Inflammatory macrophage (primary cell): ENCODE results near the gene TANC1.
A peak's percentile ranks its signal among the peaks of the same experiment; 100 is the strongest.

Experiments used
- DNase-seq, 2 donors: peaks; one replicate each; pipeline ENCODE4 v3.0.0-alpha.2; 2020 to 2022

TANC1 gene

DNA sequence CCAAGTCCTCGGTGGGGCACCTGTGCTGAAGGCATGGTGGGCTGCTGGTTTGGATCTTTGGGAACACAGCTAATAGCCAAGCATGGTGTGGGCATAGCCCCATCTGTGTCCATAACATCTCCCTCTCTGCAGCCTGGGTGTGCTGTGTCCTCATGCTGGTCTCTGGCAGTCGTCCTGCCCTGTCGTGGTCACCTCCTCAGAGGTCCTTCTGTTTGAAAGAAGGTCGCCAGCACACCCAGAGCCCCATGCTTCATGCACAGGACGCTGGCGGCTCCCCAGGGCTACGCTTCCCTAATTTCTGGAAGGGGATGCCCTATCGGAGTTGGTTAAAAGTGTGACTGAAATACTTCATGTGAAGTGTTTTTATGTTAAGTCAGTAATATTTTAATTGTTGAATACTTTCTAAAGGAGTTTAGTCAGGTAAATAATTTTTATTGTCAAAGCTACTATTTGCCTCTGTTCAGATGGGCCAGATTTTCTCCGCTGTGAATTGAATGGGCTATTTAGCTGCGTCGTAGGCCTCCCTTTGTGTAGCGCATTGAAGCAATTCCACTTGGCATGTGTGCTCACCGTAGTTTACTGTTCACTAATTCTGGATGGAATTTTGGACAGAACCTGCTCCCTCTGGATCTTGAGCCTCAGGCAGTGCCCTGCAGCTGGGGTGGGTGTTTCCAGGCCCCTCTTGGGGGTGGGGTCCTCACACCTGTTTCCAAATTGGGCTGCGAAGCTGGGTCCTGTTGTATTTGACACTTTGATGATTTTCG, 236.1 kb downstream of the TANC1 start:
- no peak for DNase-seq

DNA sequence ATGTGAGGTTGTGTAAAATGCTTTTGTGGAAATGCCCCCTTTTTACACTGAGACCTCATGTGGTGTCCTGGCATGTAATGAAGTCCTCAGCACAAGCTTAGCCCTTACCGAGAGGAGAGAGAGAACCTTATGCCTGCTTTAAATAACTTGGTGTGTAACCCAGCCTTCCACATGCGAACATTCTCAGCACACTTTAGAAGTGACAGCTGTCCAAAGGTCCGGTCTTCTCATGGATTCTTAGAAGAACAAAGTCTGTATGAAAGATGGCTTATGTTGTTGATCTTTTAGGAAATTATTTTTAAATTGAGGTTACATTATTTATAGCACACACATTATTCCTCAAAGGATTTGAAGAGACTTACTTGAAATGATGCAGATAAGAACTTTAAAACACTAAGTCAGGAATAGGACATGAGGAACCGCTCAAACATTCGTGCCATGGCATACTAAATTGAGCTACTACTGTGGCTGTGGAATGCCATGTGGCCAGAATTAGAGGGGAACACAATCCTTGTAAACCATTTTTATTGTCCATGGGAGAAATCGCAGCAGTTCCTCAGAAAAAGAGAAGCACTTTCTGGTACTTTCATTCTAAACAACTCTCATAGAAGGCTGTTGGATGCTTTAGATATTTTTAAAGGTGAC, 238.4 kb downstream of the TANC1 start:
- DNase-seq: no peak

DNA sequence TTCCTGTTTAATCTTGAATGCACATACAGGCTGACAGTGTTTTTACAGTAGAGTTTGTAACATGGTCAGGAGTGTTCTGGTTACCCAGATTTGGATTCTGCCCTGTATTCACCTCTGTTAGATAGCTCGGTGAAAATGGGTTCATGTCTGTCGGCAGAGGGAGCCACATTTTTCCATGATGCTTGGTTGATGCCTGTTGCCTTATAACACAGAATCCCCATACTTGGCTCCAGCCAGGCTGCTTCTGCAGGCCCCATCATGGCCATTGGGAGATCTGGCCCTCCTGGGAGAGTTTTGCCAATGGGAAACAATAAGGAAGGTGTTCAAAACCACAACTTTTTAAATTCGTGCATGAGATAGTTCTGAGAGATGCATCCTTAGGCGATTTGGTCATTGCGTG, 240.0 kb downstream of the TANC1 start:
- DNase-seq: no peak

DNA sequence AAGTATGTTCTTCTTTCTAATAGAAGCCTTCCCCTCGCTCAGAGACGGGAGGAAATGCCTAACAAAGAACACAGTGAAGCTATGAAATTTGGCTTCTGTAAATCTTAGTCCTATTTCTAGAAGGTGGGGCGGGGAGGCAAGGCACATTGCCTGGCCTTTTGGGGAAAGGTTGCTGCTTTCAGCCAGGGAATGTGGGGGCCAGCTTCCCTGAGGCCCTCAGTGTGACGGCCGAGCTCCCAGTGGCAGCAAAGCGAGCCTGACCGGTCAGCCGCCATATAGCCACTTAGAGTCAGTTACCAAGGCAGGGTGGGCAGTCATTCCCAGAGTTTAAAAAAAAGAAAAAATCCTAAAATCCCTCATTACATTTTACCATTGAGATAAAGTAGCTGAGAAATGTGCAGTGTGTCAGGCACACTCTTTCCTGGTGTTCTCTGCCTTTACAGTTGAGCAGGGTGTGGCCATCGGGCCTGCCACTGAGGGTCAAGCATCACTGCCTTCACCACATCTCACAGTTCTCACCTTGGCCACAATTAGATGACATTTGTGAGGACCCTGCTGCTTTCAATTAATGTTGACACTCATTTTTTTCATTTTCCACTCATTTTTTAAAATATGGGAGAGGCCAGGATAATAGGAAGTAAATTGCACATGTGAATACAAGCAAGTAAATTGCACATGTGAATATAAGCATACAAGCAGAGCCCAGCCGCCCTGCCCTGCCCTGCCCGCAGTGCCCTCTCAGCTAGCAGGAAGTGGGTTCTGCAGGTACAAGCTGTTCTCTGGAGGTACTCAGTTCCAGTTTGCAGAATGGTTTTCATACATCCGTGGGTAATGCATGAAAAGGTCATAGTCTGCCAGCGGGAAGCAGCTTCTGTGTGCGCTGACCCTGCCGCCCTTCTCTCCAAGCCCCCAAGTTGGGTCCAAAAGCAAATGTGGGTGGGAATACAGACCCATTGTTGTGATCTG, 241.2 kb downstream of the TANC1 start:
- DNase-seq: no peak

DNA sequence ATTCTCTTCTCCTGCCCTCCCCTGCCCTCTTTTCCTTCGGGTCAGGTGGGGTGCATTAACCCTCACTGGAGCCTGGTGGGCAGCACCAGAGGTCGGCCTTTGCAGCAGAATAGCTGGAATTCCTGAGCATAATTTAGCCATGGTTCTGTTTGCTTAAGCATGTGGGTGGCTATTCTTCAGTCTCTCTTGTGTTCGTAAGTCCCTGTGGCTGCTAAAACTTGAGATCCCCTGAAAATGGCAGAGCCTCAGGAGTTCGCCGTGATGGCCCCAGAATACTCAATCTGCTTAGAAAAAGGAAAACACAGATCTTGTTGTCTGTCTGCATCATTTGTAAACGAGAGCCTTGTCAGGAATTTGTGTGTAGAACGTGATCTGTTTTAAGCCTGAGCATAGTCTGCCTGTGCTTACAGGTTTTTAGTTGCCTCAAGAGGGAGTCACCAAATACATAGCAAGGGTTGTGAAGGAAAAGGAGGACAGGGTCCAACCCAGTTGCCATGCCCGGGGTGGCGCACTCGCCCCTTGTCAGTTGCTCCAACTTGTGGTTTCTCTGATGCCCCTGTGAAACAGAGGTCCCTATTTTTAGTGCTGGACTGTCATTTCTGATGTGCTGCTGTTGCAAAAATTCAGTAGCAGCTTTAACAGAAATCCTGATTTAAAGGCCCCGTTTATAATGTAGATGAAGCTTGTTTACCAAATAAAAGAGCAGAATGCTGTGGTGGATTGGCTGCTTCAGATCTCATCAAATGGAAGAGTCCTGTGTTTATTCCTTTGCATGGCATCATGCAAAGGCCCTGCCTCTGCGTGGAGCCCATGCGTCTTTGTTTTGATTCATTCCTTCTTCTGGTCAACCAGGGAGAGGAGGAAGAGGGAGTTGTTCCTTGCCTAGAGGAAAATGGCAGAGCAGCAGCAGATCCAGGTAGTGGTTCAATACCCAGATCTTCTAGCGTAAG, 243.3 kb downstream of the TANC1 start:
- DNase-seq: no peak

DNA sequence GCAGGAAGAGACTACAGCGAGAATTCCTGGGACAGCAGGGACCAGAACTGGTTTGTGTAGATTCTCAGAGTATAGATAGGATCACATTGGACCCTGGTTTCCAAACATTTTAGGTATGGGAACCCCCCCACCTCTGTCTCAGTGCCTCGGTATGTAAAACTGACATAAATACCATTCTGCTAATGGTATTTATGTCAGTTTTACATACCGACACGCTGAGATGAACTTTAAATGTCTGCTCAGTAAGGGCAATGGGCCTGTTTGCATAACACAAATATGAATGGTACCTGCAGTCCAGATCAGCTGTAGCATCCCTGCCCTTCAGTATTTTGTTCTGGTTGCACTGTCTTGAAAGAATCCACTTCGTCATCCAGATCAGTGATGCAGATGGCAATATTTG, 244.9 kb downstream of the TANC1 start:
- no peak for DNase-seq

DNA sequence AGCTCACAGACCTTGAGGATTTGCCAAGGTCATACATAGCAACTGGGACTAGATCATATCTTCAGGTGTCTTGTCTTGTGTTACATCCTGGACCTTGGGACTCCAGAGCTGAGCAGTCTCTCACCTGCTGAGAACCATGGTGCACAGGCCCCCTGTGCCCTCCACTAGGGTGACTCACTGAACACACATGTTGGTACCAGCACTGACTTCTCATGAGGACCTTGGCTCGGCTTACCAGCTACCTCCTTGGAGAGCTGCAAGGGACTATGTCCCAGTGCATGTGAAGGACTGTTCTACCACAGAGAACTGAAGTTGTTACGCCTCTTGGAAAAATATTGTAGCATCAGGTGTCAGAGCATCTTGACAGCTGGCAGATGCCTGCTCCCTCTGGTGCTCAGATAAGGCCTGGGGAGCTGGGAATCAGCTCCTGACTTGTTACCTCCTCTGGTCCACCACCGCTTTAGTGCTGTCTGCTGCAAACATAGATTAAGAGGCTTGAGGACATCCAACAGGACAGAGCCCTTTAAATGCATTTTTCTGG, 246.0 kb downstream of the TANC1 start:
- DNase-seq: no peak

DNA sequence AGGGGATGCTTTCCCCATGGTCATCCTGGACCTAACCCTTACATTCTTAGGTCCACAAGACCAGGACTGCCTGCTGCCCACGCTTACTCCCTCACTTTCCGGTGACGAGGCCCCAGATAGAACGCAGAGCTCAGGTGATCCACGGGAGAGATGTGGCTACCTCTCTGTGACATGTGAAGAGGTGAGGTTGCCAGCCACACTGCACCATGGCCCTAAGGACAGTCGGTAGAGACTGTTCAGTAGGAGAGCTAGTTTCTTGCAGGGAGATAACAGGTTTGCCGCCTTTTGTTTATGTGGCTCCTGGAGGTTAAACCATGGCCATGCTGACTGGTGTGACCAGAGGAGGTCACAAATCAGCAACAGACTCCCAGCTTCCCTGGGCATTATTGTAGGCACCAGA, 246.7 kb downstream of the TANC1 start:
- DNase-seq: no peak

DNA sequence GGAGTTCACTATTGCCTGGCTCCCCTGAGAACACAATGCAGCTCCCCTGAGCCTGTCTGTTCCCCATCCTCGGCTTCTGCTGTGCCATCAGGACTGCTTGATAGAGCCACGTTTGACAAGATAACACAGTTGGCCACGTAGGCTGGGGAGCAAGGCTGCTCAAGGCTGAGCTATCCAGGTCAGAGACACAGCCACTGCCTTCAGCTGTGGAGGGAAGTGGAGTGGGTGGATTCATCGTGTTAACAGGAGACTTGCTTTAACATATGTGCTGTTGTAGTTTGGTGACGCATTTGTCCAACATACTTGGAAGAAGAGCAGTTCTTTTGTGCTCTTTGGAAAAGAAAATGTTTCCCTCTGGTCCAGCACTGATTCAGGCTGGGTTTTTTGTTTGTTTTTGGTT, 249.2 kb downstream of the TANC1 start:
- DNase-seq: no peak

DNA sequence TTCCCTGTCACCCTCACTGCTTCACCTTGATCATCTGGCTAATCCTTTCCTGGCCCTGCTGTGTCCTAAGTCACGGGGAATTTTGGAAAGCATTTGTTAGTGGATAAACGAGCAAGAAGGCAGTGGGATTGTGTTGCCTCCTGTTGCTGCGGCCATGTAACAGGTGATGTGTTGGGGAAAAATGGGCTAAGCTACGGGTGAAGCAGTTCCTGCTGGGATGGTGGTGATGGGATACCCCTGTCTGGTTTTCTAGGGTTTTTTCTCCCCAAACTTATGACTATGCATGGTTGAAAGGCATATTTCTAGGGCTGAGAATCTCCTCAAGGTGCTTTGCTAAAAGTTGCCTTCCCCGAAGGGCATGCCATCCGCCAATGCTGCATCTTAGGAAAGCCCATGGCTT, 249.9 kb downstream of the TANC1 start:
- no peak for DNase-seq

DNA sequence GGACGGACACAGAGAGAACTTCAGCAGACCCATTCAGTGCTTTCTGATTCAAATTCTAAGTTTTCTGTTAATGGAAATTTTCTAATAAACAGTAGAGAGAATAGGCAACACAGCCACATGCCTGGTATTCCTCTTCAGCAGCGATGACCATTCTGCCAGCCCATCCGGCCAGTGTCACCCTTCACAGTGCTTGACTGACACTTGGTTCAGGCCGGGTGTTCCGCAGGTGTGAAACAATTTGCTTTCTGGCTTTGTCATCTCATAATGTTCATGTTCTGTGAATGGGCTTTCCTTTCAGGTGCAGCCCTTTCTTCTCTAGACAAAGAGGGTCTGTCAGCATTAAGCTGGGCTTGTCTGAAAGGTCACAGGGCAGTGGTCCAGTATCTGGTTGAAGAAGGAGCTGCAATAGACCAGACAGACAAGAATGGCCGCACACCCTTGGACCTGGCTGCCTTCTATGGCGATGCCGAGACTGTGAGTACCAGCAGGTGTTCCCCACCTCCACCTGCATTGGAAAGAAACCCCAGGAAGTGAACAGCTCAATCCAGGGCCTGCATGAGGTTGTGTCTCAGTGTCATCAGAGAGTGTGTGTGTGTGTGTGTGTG, 251.1 kb downstream of the TANC1 start:
- DNase-seq: no peak

DNA sequence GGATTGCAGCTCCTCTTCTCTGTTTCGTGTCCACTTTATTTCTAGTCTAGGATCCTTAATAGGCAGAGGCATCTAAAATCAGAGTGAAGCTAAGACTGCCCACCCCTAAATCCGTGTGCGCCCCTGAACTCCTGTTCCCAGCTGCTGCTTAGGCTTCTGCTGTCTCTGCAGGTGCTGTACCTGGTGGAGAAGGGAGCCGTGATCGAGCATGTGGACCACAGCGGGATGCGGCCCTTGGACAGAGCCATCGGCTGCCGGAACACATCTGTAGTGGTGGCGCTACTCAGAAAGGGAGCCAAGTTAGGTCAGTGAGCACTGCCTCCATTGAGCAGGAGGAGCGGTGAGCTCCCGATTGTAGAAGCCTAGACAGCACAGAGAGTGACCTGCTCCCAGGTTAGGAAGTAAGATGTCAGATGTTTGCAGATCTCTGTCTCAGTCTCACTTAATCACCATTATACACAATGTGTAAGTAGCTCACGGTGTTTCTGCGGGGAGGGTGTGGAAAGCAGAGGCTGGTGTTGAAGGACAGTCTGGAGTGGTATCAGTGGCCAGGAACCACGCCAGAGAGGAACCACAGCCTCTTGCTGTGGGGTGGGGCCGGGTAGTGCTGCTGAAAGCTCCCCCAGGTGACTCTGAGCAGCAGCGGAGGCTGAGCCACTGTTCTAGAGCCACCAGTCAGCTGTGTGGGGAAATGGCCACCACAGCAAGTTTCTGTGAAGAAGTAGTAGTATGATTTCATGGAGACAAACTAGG, 255.8 kb downstream of the TANC1 start:
- no peak for DNase-seq

DNA sequence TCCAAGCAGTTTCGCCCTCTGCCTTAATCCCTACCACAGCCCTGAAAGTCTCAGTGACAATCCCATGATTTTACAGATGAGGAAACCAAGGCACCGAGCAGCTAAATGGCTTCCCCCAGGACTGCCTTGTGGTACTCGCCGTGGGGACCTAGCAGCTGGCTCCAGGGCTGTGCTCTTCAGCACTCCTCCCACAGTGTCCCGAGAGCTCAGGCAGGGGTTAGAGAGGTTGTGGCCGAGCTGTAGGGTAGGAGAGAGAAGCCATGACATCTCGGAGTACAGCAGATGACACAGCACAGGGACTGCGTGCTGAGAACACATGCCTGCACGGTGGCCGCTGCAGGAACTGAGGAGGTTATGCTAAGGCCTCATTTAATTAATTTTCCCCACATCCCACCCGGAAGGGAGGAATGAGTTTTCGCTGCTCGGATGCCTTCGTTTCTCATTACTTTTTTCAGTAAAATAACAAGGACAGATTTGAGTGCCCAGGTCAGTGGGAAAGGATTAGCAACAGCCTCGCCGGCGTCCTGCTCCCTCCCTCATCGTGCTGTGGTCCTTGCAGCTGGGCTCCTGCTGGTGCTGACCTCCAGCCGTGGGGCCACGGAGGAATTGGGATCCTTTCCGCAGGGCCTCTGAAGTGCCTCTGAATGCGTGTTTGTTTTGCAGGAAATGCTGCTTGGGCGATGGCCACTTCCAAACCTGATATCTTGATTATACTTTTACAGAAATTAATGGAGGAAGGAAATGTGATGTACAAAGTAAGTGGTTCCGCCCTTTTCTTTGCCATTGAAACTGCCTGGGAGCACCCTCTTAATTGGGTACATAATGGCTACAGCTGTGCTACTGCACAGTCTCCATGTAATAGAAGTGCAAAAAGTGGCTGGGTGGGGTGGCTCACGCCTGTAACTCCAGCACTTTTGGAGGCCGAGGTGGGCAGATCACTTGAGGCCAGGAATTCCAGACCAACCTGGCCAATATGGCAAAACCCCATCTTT, 256.9 kb downstream of the TANC1 start:
- no peak for DNase-seq

DNA sequence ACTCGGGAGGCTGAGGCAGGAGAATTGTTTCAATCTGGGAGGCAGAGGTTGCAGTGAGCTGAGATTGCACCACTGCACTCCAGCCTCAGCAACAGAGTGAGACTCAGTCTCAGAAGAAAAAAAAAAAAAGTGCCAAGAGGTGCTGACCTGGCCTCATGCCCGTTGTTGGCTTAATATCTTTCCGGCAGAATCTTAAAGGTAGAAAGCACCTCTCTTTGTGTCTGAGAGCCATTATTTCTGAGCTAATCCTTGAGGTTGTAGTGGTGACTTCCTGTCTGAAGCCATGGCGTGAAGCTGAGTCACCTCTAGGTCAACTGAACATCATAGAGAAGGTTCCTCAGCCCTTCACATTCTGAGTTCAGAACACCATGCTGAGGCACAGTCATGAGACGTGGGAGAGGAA, 257.6 kb downstream of the TANC1 start:
- DNase-seq: peak; percentile 87 to 93

DNA sequence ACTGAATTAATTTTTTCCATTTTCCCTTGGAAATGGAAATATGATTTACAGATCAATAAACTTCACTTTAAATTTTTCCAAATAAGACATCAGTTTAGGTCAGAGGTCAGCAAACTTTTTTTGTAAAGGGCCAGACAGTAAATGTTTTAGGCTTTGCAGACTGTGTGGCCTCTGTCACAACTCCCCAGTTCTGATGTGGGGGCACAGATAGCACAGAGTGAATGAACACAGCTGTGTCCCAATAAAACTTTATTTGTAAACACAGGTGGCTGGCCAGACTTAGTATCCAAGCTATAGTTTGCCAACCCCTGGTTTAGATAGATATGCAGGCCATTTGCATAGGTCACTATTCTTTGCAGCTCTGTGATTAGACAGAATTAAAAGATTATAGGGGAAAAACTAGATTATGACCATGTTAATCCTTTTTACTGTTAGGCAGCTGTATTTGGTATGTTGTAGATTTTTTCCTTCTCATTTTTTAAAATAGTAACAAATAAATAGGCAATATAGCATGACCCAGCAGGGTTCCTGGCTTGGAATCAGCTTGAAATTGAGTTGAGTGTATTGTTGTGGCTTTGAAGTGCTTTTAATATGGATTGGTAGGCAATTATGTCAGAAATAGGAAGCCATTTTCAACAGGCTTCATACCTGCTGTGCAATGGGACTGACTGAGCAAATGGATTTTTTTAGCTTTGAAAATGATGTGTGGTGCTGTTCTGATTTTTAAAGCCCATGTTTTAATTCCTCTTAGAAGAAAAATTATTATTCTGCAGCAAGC, 258.4 kb downstream of the TANC1 start:
- DNase-seq: peak; percentile 12 to 40

DNA sequence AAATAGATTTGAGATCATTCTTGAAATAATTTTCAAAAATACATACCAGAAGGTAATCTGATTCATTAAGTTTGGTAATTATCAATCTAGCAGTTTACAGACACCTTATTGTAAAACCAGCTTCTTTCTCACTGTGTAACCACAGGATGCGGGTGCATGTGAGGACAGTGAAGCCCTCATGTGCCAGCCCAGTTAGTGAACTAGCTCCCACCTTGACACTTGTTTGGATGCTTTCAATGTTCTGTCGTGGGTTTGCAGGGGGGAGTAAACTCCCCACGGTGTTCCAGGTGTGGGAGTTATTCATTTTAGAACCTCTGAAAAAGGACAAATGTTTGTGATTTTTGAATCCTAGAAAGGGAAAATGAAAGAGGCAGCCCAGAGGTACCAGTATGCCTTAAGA, 259.0 kb downstream of the TANC1 start:
- no peak for DNase-seq

DNA sequence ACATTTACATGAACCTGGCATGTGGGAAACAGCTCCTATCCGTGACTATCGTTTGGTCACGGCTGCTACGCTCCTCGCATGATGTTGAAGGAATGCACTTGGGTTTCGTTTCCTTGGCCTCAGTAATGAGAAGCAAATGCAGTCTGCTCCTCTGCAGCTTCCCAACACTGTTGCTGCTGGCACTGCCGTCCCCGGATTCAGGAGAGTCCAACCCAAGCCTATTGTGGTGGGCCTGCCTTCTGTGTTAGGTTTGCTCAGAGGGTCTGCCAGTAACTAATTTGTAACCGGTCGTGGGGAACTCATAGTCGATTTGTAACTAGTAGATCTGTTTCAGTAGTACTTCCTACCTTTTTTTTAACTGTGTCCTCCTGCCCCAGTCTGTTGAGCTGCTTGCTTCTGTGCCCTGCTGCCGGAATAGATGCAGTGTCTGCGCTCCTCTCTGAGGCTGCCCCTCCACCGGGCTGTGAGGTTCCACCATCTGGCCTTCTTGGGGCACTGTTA, 259.7 kb downstream of the TANC1 start:
- DNase-seq: no peak

DNA sequence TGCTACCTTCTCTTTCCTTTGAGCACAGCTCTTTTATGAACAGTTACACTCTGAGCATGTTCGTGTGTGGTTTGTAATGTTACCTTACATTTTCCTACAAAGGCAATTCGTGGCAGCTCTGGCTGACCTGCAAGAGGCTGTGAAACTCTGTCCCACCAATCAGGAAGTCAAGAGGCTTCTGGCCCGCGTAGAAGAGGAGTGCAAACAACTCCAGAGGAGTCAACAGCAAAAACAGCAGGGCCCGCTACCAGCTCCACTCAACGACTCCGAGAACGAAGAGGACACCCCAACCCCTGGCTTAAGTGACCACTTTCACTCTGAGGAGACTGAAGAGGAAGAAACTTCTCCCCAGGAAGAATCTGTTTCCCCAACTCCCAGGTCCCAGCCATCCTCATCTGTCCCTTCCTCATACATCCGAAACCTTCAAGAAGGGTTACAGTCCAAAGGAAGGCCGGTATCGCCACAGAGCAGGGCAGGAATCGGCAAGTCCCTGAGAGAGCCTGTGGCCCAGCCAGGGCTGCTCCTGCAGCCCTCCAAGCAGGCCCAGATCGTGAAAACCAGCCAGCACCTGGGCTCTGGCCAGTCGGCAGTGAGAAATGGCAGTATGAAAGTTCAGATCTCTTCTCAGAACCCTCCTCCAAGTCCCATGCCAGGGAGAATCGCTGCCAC, 261.2 kb downstream of the TANC1 start:
- DNase-seq: no peak
